ENCODE measurements around the gene CTNS.

DNA sequence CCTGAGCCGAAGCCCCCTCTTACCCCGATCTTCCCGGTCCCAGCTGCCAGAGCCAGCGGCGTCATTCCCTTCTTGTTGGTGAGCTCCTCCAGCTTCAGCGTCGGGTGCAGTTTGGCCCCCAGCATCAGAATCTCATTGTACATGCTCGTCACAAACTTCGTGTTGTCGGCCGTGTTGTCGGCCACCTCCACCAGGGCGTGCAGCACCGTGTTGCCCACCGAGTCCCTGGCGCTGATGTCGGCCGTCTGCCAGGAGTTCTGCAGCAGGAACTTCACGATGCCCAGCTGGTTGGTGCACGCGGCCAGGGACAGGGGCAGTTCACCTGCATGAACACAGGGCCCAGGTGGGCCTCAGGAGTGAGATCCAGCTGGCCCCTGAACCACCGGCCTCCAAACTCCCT is 46.8 kb upstream of the CTNS start:
- TF ChIP-seq CTCF (conservative IDR thresholded peaks at IDR 0.05) (no peak), ZFX (IDR thresholded peaks at IDR 0.05) (no peak)
